Measurements from ENCODE around the gene STX3. TPM values are rescaled to one million over a fixed set of nuclear protein-coding genes. Genes with fewer than 3 reads are reported as not detected.

The STX3 gene
- total RNA-seq, 1 experiment from 2014 or later: 20.4 TPM

DNA sequence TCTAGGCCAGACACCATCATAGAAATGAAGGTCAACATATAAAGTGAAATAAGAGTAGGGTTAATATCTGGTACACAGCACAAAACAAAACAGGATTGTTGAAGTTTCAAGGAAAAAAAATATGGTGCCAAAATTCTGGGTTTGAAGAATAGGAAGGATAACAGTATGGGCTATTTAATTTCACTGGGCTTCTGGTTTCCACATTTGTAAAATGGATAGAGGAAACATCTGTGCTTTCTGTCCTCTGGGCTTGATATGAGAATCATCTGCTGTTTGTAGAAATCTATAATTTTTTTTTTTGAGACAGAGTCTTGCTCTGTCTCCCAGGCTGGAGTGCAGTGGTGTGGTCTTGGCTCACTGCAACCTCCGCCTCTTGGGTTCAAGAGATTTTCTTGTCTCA lies 27.8 kb upstream of the STX3 start:
- intact Hi-C loops (cut with micrococcal nuclease): no loop called here
- ChIA-PET CTCF (no interaction called here), RAD21 (ENCODE audit: low non-redundant PET in 1 of 2, low total read pairs in 2 of 2, uncharacterized antibody in 2 of 2, unreplicated experiment in 2 of 2) (no interaction called here), POLR2A (no interaction called here)
- Histone ChIP-seq H3K9me2 (ENCODE audit: insufficient read depth) (no peaks in the 10 kb centered on the region), H3K4me2 (ENCODE audit: low read length) (no peak overlapping the region), H2AFZ (ENCODE audit: low read depth, low read length, poor library complexity, severe bottlenecking) (no peak overlapping the region), H3K4me3 (replicated peaks in 1 of 2; ENCODE audit: low read depth in 1 of 2, low read length in 2 of 2) (no peak overlapping the region), H3K79me2 (ENCODE audit: insufficient read depth, low read length) (no peaks in the 10 kb centered on the region), H3K36me3 (ENCODE audit: control insufficient read depth in 1 of 2, insufficient read depth in 2 of 2, low read length in 2 of 2) (no peaks in the 10 kb centered on the region), H3K4me1 (ENCODE audit: control insufficient read depth in 1 of 2, insufficient read depth in 2 of 2, low read length in 2 of 2) (peaks cover 0 to 8% of the 10 kb centered on the region in 2 experiments; a peak in 2 of 4 replicates), H3K27ac (ENCODE audit: low read depth, low read length) (no peak overlapping the region), H4K20me1 (ENCODE audit: insufficient read depth) (no peaks in the 10 kb centered on the region), H3K9ac (ENCODE audit: low read length) (no peak overlapping the region), H3K27me3 (ENCODE audit: insufficient read depth, low read length) (no peaks in the 10 kb centered on the region), H3K9me3 (ENCODE audit: control insufficient read depth in 1 of 2, insufficient read depth in 1 of 2, low read depth in 1 of 2, low read length in 2 of 2) (no peaks in the 10 kb centered on the region)
- ATAC-seq (no peak), DNase-seq (ENCODE audit: low read depth, low spot score) (no peak)
- TF ChIP-seq RAD21 (IDR thresholded peaks at IDR 0.05; ENCODE audit: low read depth) (no peak), JUND (IDR thresholded peaks at IDR 0.05) (no peak), ZNF274 (IDR thresholded peaks at IDR 0.05; ENCODE audit: low read depth, low read length) (no peak), FOSL1 (IDR thresholded peaks at IDR 0.05; ENCODE audit: low read depth) (no peak), SRF (IDR thresholded peaks at IDR 0.05; ENCODE audit: low read depth) (no peak), POLR2A (IDR thresholded peaks at IDR 0.05; ENCODE audit: borderline replicate concordance, extremely low read depth, insufficient read depth, insufficient read length) (no peak), CBX3 (IDR thresholded peaks at IDR 0.05; ENCODE audit: low read depth) (no peak), SIN3A (IDR thresholded peaks at IDR 0.05; ENCODE audit: low read depth) (no peak)
- TF ChIP-seq, protein P1, sequence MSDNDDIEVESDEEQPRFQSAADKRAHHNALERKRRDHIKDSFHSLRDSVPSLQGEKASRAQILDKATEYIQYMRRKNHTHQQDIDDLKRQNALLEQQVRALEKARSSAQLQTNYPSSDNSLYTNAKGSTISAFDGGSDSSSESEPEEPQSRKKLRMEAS (IDR thresholded peaks at IDR 0.05): no peak
- TF ChIP-seq, protein P2, sequence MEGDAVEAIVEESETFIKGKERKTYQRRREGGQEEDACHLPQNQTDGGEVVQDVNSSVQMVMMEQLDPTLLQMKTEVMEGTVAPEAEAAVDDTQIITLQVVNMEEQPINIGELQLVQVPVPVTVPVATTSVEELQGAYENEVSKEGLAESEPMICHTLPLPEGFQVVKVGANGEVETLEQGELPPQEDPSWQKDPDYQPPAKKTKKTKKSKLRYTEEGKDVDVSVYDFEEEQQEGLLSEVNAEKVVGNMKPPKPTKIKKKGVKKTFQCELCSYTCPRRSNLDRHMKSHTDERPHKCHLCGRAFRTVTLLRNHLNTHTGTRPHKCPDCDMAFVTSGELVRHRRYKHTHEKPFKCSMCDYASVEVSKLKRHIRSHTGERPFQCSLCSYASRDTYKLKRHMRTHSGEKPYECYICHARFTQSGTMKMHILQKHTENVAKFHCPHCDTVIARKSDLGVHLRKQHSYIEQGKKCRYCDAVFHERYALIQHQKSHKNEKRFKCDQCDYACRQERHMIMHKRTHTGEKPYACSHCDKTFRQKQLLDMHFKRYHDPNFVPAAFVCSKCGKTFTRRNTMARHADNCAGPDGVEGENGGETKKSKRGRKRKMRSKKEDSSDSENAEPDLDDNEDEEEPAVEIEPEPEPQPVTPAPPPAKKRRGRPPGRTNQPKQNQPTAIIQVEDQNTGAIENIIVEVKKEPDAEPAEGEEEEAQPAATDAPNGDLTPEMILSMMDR (IDR thresholded peaks at IDR 0.05 in 2 of 3, conservative IDR thresholded peaks at IDR 0.05 in 1 of 3; ENCODE audit: borderline replicate concordance in 1 of 3, insufficient read depth in 1 of 3, low read depth in 2 of 3, low read length in 2 of 3): no peak
- BruUV-seq (replicated peaks): no TSS peak

DNA sequence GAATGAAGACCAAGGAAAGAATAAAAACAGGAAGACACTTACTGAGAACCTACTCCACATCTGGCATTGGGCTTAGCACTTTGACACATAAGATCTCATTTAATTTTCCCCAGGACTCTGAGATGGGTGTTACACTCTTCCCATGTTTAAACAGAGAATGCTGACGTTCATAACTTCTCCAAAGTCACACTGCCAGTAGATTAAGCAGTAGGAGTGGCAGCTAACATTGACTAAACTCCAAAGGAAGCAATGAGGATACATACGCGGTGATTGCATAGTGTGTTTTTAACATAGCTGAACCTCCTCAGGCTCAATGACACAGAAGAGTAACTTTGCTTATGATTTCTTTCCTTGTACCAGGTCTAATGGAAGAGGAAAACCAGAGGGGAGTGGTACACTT lies 27.0 kb upstream of the STX3 start:
- no peak for DNase-seq (ENCODE audit: low read depth, low spot score)
- no peaks in the 10 kb centered on the region for H4K20me1 ChIP-seq (ENCODE audit: insufficient read depth)
- H3K4me3 ChIP-seq (replicated peaks in 1 of 2; ENCODE audit: low read depth in 1 of 2, low read length in 2 of 2): no peak overlapping the region
- ATAC-seq: no peak
- POLR2A ChIA-PET: no interaction called here
- no peaks in the 10 kb centered on the region for H3K9me3 ChIP-seq (ENCODE audit: control insufficient read depth in 1 of 2, insufficient read depth in 1 of 2, low read depth in 1 of 2, low read length in 2 of 2)
- H3K9me2 ChIP-seq (ENCODE audit: insufficient read depth): no peaks in the 10 kb centered on the region
- H3K4me1 ChIP-seq (ENCODE audit: control insufficient read depth in 1 of 2, insufficient read depth in 2 of 2, low read length in 2 of 2): peaks cover 0 to 8% of the 10 kb centered on the region in 2 experiments; a peak in 2 of 4 replicates
- BruUV-seq (replicated peaks): no TSS peak
- no peaks in the 10 kb centered on the region for H3K79me2 ChIP-seq (ENCODE audit: insufficient read depth, low read length)
- no peak overlapping the region for H3K4me2 ChIP-seq (ENCODE audit: low read length)
- no peak overlapping the region for H2AFZ ChIP-seq (ENCODE audit: low read depth, low read length, poor library complexity, severe bottlenecking)
- no peak overlapping the region for H3K27ac ChIP-seq (ENCODE audit: low read depth, low read length)
- no peaks in the 10 kb centered on the region for H3K36me3 ChIP-seq (ENCODE audit: control insufficient read depth in 1 of 2, insufficient read depth in 2 of 2, low read length in 2 of 2)
- CTCF ChIA-PET: no interaction called here
- no peak overlapping the region for H3K9ac ChIP-seq (ENCODE audit: low read length)
- intact Hi-C loops (cut with micrococcal nuclease): no loop called here
- no peaks in the 10 kb centered on the region for H3K27me3 ChIP-seq (ENCODE audit: insufficient read depth, low read length)
- RAD21 ChIA-PET (ENCODE audit: low non-redundant PET in 1 of 2, low total read pairs in 2 of 2, uncharacterized antibody in 2 of 2, unreplicated experiment in 2 of 2): no interaction called here
- no peak for TF ChIP-seq TCF7L2 (IDR thresholded peaks at IDR 0.05; ENCODE audit: borderline replicate concordance, extremely low read depth, insufficient read depth, insufficient read length)
- no peak for TF ChIP-seq SRF (IDR thresholded peaks at IDR 0.05; ENCODE audit: low read depth)
- TF ChIP-seq EZH2 (IDR thresholded peaks at IDR 0.05): no peak
- no peak for TF ChIP-seq ZFX (IDR thresholded peaks at IDR 0.05)
- TF ChIP-seq CBX3 (IDR thresholded peaks at IDR 0.05; ENCODE audit: low read depth): no peak
- TF ChIP-seq POLR2A (IDR thresholded peaks at IDR 0.05; ENCODE audit: borderline replicate concordance, extremely low read depth, insufficient read depth, insufficient read length): no peak
- no peak for TF ChIP-seq CEBPB (IDR thresholded peaks at IDR 0.05; ENCODE audit: low read depth)
- TF ChIP-seq EZH2phosphoT487 (IDR thresholded peaks at IDR 0.05; ENCODE audit: borderline replicate concordance): no peak
- TF ChIP-seq, protein P3, sequence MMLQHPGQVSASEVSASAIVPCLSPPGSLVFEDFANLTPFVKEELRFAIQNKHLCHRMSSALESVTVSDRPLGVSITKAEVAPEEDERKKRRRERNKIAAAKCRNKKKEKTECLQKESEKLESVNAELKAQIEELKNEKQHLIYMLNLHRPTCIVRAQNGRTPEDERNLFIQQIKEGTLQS (IDR thresholded peaks at IDR 0.05): no peak
- TF ChIP-seq POLR2AphosphoS5 (IDR thresholded peaks at IDR 0.05; ENCODE audit: low read depth, low read length): no peak
- TF ChIP-seq, protein P4, sequence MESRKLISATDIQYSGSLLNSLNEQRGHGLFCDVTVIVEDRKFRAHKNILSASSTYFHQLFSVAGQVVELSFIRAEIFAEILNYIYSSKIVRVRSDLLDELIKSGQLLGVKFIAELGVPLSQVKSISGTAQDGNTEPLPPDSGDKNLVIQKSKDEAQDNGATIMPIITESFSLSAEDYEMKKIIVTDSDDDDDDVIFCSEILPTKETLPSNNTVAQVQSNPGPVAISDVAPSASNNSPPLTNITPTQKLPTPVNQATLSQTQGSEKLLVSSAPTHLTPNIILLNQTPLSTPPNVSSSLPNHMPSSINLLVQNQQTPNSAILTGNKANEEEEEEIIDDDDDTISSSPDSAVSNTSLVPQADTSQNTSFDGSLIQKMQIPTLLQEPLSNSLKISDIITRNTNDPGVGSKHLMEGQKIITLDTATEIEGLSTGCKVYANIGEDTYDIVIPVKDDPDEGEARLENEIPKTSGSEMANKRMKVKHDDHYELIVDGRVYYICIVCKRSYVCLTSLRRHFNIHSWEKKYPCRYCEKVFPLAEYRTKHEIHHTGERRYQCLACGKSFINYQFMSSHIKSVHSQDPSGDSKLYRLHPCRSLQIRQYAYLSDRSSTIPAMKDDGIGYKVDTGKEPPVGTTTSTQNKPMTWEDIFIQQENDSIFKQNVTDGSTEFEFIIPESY (IDR thresholded peaks at IDR 0.05; ENCODE audit: extremely low read depth, insufficient replicate concordance, low read length): no peak
- TF ChIP-seq JUND (IDR thresholded peaks at IDR 0.05): no peak
- no peak for TF ChIP-seq YY1 (IDR thresholded peaks at IDR 0.05; ENCODE audit: extremely low read depth, insufficient replicate concordance, low read depth, low read length)
